Panc1 (cell line): Measurements from ENCODE around the gene ZFYVE1. TPM values are rescaled to one million over a fixed set of nuclear protein-coding genes. Genes with fewer than 3 reads are reported as not detected.
A peak's percentile ranks its signal among the peaks of the same experiment; 100 is the strongest.

Experiments used
- ATAC-seq: fragments of 200-7000 bp; cut with Tn5 transposase; 2 replicates; pipeline ENCODE4 v1.9.1; 2020; ENCODE audit warnings: mild to moderate bottlenecking, moderate library complexity
- BruUV-seq: library from RNA; stranded (reverse); fragments of 400-500 nt; replicated peaks from 2 replicates; lab custom pipeline; 2021; lab: Mats Ljungman, UMichigan
- CTCF ChIA-PET: fragments of 300-600 bp; sonication (Branson Sonifier 250); formaldehyde crosslinking; loops from one replicate; lab custom pipeline; 2022; ENCODE audit warnings: antibody characterized with exemption; lab: Charles Lee
- POLR2A ChIA-PET: fragments of 300-600 bp; sonication (Branson Sonifier 250); formaldehyde crosslinking; loops from one replicate; lab custom pipeline; 2022; ENCODE audit warnings: antibody characterized with exemption; lab: Charles Lee
- DNase-seq: peaks from one replicate; pipeline ENCODE4 v3.0.0-alpha.2; 2010; ENCODE audit warnings: low read depth, low spot score
- H3K27ac ChIP-seq: 2 replicates; pipeline ENCODE4 v1.5.1; 2011; ENCODE audit warnings: mild to moderate bottlenecking, low read length, inconsistent platforms
- H3K27me3 ChIP-seq: fragments of 200-500 bp; sonication (Bioruptor generic); 2 replicates; pipeline ENCODE4 v1.6.0; 2014; ENCODE audit warnings: low read length, inconsistent platforms; ENCODE audit not compliant: control insufficient read depth, insufficient read depth
- H3K36me3 ChIP-seq: fragments of 200-500 bp; sonication (Bioruptor generic); 2 replicates; pipeline ENCODE4 v1.5.1; 2014; ENCODE audit warnings: inconsistent platforms, mild to moderate bottlenecking, low read length, moderate library complexity; ENCODE audit not compliant: control insufficient read depth, insufficient read depth
- H3K4me1 ChIP-seq: 2 replicates; pipeline ENCODE4 v1.5.1; 2011; ENCODE audit warnings: inconsistent platforms, mild to moderate bottlenecking, low read length, moderate library complexity; ENCODE audit not compliant: control insufficient read depth, insufficient read depth
- H3K4me3 ChIP-seq, 2 experiments: 2 replicates each; pipeline ENCODE4 v1.5.1; 2011 to 2012; ENCODE audit warnings: low read depth in 2 of 2, low read length in 2 of 2, mild to moderate bottlenecking in 2 of 2, inconsistent platforms in 1 of 2, moderate library complexity in 1 of 2
- H3K9me3 ChIP-seq: fragments of 200-500 bp; sonication (Bioruptor generic); 2 replicates; pipeline ENCODE4 v1.5.1; 2014; ENCODE audit warnings: low read depth, mild to moderate bottlenecking, inconsistent platforms, low read length, moderate library complexity; ENCODE audit not compliant: control insufficient read depth, insufficient read depth
- CTCF ChIP-seq: fragments of 450-650 bp; IDR thresholded peaks from 2 replicates; pipeline ENCODE4 v1.5.1; 2017; ENCODE audit warnings: mild to moderate bottlenecking
- POLR2AphosphoS5 ChIP-seq: IDR thresholded peaks from 2 replicates; pipeline ENCODE4 v1.6.1; 2012; ENCODE audit warnings: mild to moderate bottlenecking, low read depth, low read length, moderate library complexity
- REST ChIP-seq, 2 experiments: IDR thresholded peaks; 2 replicates each; pipeline ENCODE4 v1.6.1; 2011 to 2012; ENCODE audit warnings: low read depth in 2 of 2, control low read depth in 1 of 2, low read length in 1 of 2, mild to moderate bottlenecking in 1 of 2, moderate library complexity in 1 of 2; ENCODE audit not compliant: insufficient read depth in 1 of 2
- SIN3A ChIP-seq: IDR thresholded peaks from 2 replicates; pipeline ENCODE4 v1.6.1; 2012; ENCODE audit warnings: low read depth, mild to moderate bottlenecking, low read length, moderate library complexity, borderline replicate concordance; ENCODE audit not compliant: insufficient read depth
- TCF7L2 ChIP-seq: IDR thresholded peaks from 2 replicates; pipeline ENCODE4 v1.6.1; 2011; ENCODE audit warnings: mild to moderate bottlenecking, low read depth, low read length, inconsistent platforms
- in situ Hi-C: cut with HindIII; loops from 2 replicates; pipeline ENCODE4 v1.10.0; 2016; ENCODE audit warnings: low sequenced_read_pairs, low pct_unique_long_range_greater_than_20kb
- intact Hi-C: fragments of 100-400 bp; cut with micrococcal nuclease; formaldehyde crosslinking; loops from one replicate; pipeline ENCODE4 v1.10.0; 2022; ENCODE audit not compliant: unreplicated experiment
- total RNA-seq: library from RNA; stranded (reverse); gene quantifications from one replicate; pipeline ENCODE4 v1.2.1, GENCODE V29; 2021; ENCODE audit not compliant: unreplicated experiment

Gene ZFYVE1
- total RNA-seq, 1 experiment from 2014 or later = 19.8 TPM

GRCh38 chr14:73057944-73058223, 31.0 kb upstream of the ZFYVE1 start:
- CTCF ChIA-PET = no interaction called here
- DNase-seq (no peak), ATAC-seq (no peak)
- BruUV-seq = no TSS peak
- in situ Hi-C loops (no loop called here), intact Hi-C loops (no loop called here)
- peak overlapping the region; percentile 94 to 96 for H3K4me3 ChIP-seq
- no peaks in the 10 kb centered on the region for H3K27me3 ChIP-seq
- POLR2A ChIA-PET = interaction anchor here (0.6 to 1.1 kb wide), 5 partner anchors 9 to 90 kb away, joined by 3 to 8 read pairs (median 3); partner anchors contain the start of genes PSEN1 and ZFYVE1
- TF ChIP-seq CTCF (no peak), REST (IDR thresholded peaks at IDR 0.05; ENCODE audit: insufficient read depth in 1 of 2, low read depth in 2 of 2, low read length in 1 of 2) (no peak), SIN3A (no peak), TCF7L2 (no peak), POLR2AphosphoS5 (no peak)
- peak overlapping the region; percentile 99 for H3K27ac ChIP-seq
- H3K36me3 ChIP-seq = peaks cover 5% of the 10 kb centered on the region; the same call in 1 of the 2 replicates
- no peaks in the 10 kb centered on the region for H3K4me1 ChIP-seq
- no peaks in the 10 kb centered on the region for H3K9me3 ChIP-seq

GRCh38 chr14:73055251-73055650, 28.3 kb upstream of the ZFYVE1 start:
- Histone ChIP-seq H3K36me3 (peaks cover 5% of the 10 kb centered on the region; the same call in 1 of the 2 replicates), H3K27ac (no peak overlapping the region), H3K9me3 (no peaks in the 10 kb centered on the region), H3K4me3 (no peak overlapping the region), H3K27me3 (no peaks in the 10 kb centered on the region), H3K4me1 (no peaks in the 10 kb centered on the region)
- ChIA-PET POLR2A (interaction anchor here (0.7 kb wide), 1 partner anchor 29 kb away, joined by 3 read pairs; no protein-coding TSS in a partner anchor), CTCF (interaction anchor here (0.6 kb wide), 1 partner anchor 15 kb away, joined by 4 read pairs; no protein-coding TSS in a partner anchor)
- ATAC-seq = no peak
- in situ Hi-C loops (no loop called here), intact Hi-C loops (no loop called here)
- no TSS peak for BruUV-seq
- no peak for TF ChIP-seq CTCF
- no peak for TF ChIP-seq POLR2AphosphoS5
- TF ChIP-seq REST (IDR thresholded peaks at IDR 0.05; ENCODE audit: insufficient read depth in 1 of 2, low read depth in 2 of 2, low read length in 1 of 2) = no peak
- no peak for TF ChIP-seq TCF7L2
- TF ChIP-seq SIN3A = no peak
- DNase-seq = no peak
